Parathyroid adenoma (tissue), 2 donors: ENCODE data around the gene YIPF7.

ENCODE experiments used
- H2AFZ ChIP-seq: fragments of 300-600 bp; sonication (generic); one replicate; pipeline ENCODE4 v1.7.0; 2017; ENCODE audit warnings: antibody characterized with exemption, mild to moderate bottlenecking
- H3K27ac ChIP-seq: fragments of 300-600 bp; sonication (generic); one replicate; pipeline ENCODE4 v1.7.0; 2017
- H3K27me3 ChIP-seq: fragments of 300-600 bp; sonication (generic); one replicate; pipeline ENCODE4 v1.7.0; 2017; ENCODE audit warnings: low read length; ENCODE audit not compliant: control insufficient read depth, insufficient read depth
- H3K36me3 ChIP-seq: fragments of 300-600 bp; sonication (generic); one replicate; pipeline ENCODE4 v1.7.0; 2017; ENCODE audit warnings: low read length; ENCODE audit not compliant: control insufficient read depth, insufficient read depth
- H3K4me1 ChIP-seq: fragments of 300-600 bp; sonication (generic); one replicate; pipeline ENCODE4 v1.7.0; 2017; ENCODE audit warnings: control low read depth
- H3K4me2 ChIP-seq: fragments of 300-600 bp; sonication (generic); one replicate; pipeline ENCODE4 v1.7.0; 2017; ENCODE audit warnings: low read length
- H3K4me3 ChIP-seq: fragments of 300-600 bp; sonication (generic); one replicate; pipeline ENCODE4 v1.7.0; 2017; ENCODE audit warnings: low read depth, low read length
- H3K79me2 ChIP-seq: fragments of 300-600 bp; sonication (generic); one replicate; pipeline ENCODE4 v1.7.0; 2017; ENCODE audit warnings: control low read depth
- H3K9ac ChIP-seq: fragments of 300-600 bp; sonication (generic); one replicate; pipeline ENCODE4 v1.7.0; 2017; ENCODE audit warnings: mild to moderate bottlenecking
- H3K9me3 ChIP-seq: fragments of 300-600 bp; sonication (generic); one replicate; pipeline ENCODE4 v1.7.0; 2017; ENCODE audit warnings: low read length; ENCODE audit not compliant: control insufficient read depth
- TF ChIP-seq, protein P1 (sequence below): fragments of 300-600 bp; sonication (generic); IDR thresholded peaks from one replicate; pipeline ENCODE4 v1.7.0; 2017; ENCODE audit warnings: antibody characterized with exemption, mild to moderate bottlenecking
- donor health status: primary hyperparathyroidism.

Gene YIPF7

DNA sequence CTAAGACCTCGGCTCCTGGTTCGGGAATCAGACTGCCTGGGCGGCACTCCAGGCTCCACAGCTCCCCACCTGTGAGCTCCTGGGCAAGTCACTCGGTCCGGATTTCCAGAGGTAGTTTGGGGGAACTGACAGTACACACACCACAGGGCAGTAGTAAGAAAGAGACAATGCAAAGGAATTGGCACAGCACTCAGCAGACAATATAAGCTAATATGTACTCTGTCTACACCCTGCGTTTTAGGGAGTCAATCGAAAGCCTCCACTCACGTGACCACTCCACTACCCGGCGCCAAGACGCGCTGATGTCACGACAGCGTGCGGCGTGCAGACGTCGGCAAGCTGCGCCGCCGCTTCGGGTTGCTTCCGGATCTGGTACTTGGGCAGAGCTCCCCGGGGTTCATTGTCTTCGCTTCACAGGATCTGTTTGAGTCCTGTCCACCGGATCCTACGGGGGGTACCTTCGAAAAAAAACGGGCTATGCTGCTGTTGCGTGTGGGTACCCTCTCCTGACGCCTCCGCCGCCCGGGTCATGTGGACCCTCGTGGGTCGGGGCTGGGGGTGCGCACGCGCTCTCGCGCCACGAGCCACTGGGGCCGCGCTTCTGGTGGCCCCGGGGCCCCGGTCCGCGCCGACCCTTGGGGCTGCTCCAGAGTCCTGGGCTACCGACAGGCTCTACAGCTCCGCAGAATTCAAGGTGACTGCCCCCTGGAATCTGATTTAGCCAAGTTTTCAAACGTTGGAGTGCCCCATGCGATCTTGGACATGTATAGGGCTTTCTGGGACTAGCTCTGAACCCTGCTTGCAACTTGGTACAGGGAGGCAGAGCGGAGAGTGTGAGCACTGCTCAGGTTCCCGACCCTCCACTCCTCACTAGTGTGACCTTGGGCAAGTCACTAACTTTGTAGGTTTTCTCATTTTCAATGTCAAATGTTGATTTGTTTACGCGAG, 26.9 kb upstream of the YIPF7 start, which contains the start of gene GUF1:
Gene GUF1 (plus strand): TSS at position 327 of the 948 bp plus-strand sequence. CDS start 203 bp downstream, at position 530.
- TF ChIP-seq, protein P1, sequence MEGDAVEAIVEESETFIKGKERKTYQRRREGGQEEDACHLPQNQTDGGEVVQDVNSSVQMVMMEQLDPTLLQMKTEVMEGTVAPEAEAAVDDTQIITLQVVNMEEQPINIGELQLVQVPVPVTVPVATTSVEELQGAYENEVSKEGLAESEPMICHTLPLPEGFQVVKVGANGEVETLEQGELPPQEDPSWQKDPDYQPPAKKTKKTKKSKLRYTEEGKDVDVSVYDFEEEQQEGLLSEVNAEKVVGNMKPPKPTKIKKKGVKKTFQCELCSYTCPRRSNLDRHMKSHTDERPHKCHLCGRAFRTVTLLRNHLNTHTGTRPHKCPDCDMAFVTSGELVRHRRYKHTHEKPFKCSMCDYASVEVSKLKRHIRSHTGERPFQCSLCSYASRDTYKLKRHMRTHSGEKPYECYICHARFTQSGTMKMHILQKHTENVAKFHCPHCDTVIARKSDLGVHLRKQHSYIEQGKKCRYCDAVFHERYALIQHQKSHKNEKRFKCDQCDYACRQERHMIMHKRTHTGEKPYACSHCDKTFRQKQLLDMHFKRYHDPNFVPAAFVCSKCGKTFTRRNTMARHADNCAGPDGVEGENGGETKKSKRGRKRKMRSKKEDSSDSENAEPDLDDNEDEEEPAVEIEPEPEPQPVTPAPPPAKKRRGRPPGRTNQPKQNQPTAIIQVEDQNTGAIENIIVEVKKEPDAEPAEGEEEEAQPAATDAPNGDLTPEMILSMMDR: no peak
- no peaks in the 10 kb centered on the region for H3K36me3 ChIP-seq
- H3K4me3 ChIP-seq: peak within 1 kb of the TSS; percentile 90
- no peaks in the 10 kb centered on the region for H3K79me2 ChIP-seq
- no peaks in the 10 kb centered on the region for H3K27me3 ChIP-seq
- peak within 1 kb of the TSS; percentile 87 for H2AFZ ChIP-seq
- peak within 1 kb of the TSS; percentile 64 for H3K27ac ChIP-seq
- peaks cover 3% of the 10 kb centered on the region for H3K4me1 ChIP-seq
- H3K9ac ChIP-seq: peak within 1 kb of the TSS; percentile 13
- no peaks in the 10 kb centered on the region for H3K9me3 ChIP-seq
- peak within 1 kb of the TSS; percentile 82 for H3K4me2 ChIP-seq

DNA sequence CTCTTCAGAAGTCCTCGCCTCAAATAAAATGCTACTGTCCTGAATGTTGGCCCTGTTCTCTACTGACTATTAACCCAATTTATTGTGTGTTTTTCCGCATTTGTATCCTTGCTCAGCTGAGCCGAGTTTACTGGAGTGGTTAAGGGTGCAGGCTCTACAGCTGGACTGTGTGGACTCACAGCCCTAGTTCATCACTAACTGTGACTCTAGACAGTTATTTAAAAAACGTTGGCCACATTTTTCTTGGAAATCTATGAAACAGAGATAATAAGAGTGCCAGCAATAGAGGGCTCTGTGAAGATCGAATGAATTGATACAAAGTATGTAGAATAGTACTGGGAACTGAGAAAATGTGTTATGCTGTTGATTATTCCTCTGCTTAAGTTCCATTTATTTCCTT, 23.9 kb upstream of the YIPF7 start:
- H3K36me3 ChIP-seq: no peaks in the 10 kb centered on the region
- TF ChIP-seq, protein P1: no peak
- H3K4me1 ChIP-seq: peaks cover 3% of the 10 kb centered on the region
- H3K9me3 ChIP-seq: no peaks in the 10 kb centered on the region
- no peak overlapping the region for H3K4me2 ChIP-seq
- H3K9ac ChIP-seq: no peak overlapping the region
- H2AFZ ChIP-seq: no peak overlapping the region
- H3K27me3 ChIP-seq: no peaks in the 10 kb centered on the region
- H3K27ac ChIP-seq: no peak overlapping the region
- no peaks in the 10 kb centered on the region for H3K79me2 ChIP-seq
- H3K4me3 ChIP-seq: no peak overlapping the region

DNA sequence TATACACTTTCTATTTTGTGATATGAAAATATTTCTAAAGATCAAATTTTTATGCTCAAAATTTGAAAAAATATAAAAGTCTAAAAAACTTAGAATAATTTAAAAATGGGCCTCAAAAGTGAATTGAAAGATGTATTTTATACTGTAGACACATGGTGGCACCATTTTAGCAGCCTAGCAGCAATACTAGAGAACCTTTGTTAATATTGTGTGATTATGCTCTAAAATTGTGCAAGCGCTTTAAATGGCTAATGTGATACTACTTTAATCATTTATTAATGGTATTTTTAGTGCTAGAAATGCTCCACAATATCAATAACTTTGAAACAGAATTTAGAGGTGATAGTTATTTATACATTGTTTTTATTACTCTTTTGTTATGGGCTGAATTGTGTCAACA, 23.0 kb upstream of the YIPF7 start:
- Histone ChIP-seq H3K27me3 (no peaks in the 10 kb centered on the region), H3K79me2 (no peaks in the 10 kb centered on the region), H3K36me3 (no peaks in the 10 kb centered on the region), H2AFZ (no peak overlapping the region), H3K4me1 (peaks cover 3% of the 10 kb centered on the region), H3K4me2 (no peak overlapping the region), H3K9me3 (no peaks in the 10 kb centered on the region), H3K9ac (no peak overlapping the region), H3K4me3 (no peak overlapping the region), H3K27ac (no peak overlapping the region)
- TF ChIP-seq, protein P1: no peak

DNA sequence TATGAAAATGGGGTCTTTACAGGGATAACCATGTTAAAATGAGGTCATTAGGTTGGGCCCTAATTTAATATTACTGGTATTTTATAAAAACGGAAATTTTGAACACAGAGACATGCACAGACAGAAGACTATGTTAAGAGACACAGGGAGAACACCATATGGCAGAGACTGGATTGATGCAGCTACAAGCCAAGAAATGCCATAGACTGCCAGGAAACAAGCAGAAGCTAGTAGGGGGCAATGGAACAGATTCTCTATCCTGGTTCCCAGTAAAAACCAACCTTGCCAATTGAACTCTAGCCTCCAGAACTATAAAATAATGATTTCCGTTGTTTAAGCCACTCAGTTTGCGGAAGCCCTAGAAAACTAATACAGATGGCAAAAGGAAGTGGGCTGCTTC, 20.2 kb upstream of the YIPF7 start:
- Histone ChIP-seq H3K4me1 (no peaks in the 10 kb centered on the region), H3K27me3 (no peaks in the 10 kb centered on the region), H3K4me2 (no peak overlapping the region), H3K4me3 (no peak overlapping the region), H3K79me2 (no peaks in the 10 kb centered on the region), H3K9ac (no peak overlapping the region), H3K36me3 (no peaks in the 10 kb centered on the region), H2AFZ (no peak overlapping the region), H3K9me3 (no peaks in the 10 kb centered on the region), H3K27ac (no peak overlapping the region)
- TF ChIP-seq, protein P1: no peak
